Hepatocyte (in vitro differentiated cells): ENCODE measurements around the gene NLRP12. TPM values are rescaled to one million over a fixed set of nuclear protein-coding genes. Genes with fewer than 3 reads are reported as not detected.

ENCODE experiments used
- DNase-seq: peaks from one replicate; pipeline ENCODE4 v3.0.0-alpha.2; 2016; ENCODE audit warnings: low spot score
- H2AFZ ChIP-seq: fragments of 200-600 bp; sonication (generic); 2 replicates; pipeline ENCODE4 v1.6.0; 2016; ENCODE audit warnings: antibody characterized with exemption, mild to moderate bottlenecking
- H3K27ac ChIP-seq: fragments of 200-600 bp; sonication (generic); 2 replicates; pipeline ENCODE4 v1.5.1; 2016; ENCODE audit warnings: mild to moderate bottlenecking
- H3K27me3 ChIP-seq: fragments of 200-600 bp; sonication (generic); 2 replicates; pipeline ENCODE4 v1.6.1; 2016
- H3K36me3 ChIP-seq: fragments of 200-600 bp; sonication (generic); replicated peaks from 2 replicates; pipeline ENCODE4 v1.5.1; 2016; ENCODE audit warnings: low read depth; ENCODE audit not compliant: insufficient read depth
- H3K4me1 ChIP-seq: fragments of 200-600 bp; sonication (generic); 2 replicates; pipeline ENCODE4 v1.5.1; 2016; ENCODE audit warnings: mild to moderate bottlenecking, moderate library complexity; ENCODE audit not compliant: insufficient read depth
- H3K4me2 ChIP-seq: fragments of 200-600 bp; sonication (generic); 2 replicates; pipeline ENCODE4 v1.6.0; 2016
- H3K4me3 ChIP-seq: fragments of 200-600 bp; sonication (generic); 2 replicates; pipeline ENCODE4 v1.5.1; 2016; ENCODE audit warnings: mild to moderate bottlenecking
- H3K79me2 ChIP-seq: fragments of 200-600 bp; sonication (generic); 2 replicates; pipeline ENCODE4 v1.6.0; 2017; ENCODE audit warnings: mild to moderate bottlenecking
- H3K9me2 ChIP-seq: fragments of 200-600 bp; sonication (generic); replicated peaks from 2 replicates; pipeline ENCODE4 v1.6.0; 2017; ENCODE audit warnings: mild to moderate bottlenecking; ENCODE audit not compliant: insufficient read depth
- H3K9me3 ChIP-seq: fragments of 200-600 bp; sonication (generic); 2 replicates; pipeline ENCODE4 v1.5.1; 2016; ENCODE audit warnings: low read depth, mild to moderate bottlenecking
- H4K20me1 ChIP-seq: fragments of 200-600 bp; sonication (generic); 2 replicates; pipeline ENCODE4 v1.6.0; 2016; ENCODE audit warnings: mild to moderate bottlenecking; ENCODE audit not compliant: insufficient read depth, poor library complexity, severe bottlenecking
- CTCF ChIP-seq: fragments of 200-600 bp; sonication (generic); IDR thresholded peaks from 2 replicates; pipeline ENCODE4 v1.5.1; 2016; ENCODE audit warnings: antibody characterized with exemption, mild to moderate bottlenecking; ENCODE audit not compliant: poor library complexity
- EZH2 ChIP-seq: fragments of 200-600 bp; sonication (generic); IDR thresholded peaks from 2 replicates; pipeline ENCODE4 v1.6.1; 2016; ENCODE audit warnings: antibody characterized with exemption, mild to moderate bottlenecking, borderline replicate concordance
- EZH2phosphoT487 ChIP-seq: fragments of 200-600 bp; sonication (generic); IDR thresholded peaks from one replicate; pipeline ENCODE4 v1.6.1; 2018; ENCODE audit warnings: antibody characterized with exemption, mild to moderate bottlenecking, low read depth, moderate library complexity; ENCODE audit not compliant: unreplicated experiment, severe bottlenecking
- WGBS: methylation state at CpG from one replicate; pipeline ENCODE4 v1.1.6; 2016; ENCODE audit warnings: low lambda C conversion rate; ENCODE audit errors: missing lambda C conversion rate; 5-methylcytosine and 5-hydroxymethylcytosine counted together
- polyA plus RNA-seq: library from polyadenylated mRNA; unstranded; fragments of >200 nt; fragmentation: Nextera tagmentation; extraction: Ambion mirVana; gene quantifications from 2 replicates; pipeline ENCODE4 v1.2.1, GENCODE V29; 2016
- total RNA-seq: library from RNA; depleted of rRNA; stranded (reverse); fragments of >200 nt; gene quantifications from 2 replicates; pipeline ENCODE4 v1.2.3, GENCODE V29; 2014

The NLRP12 gene
- total and polyA plus RNA-seq, 2 experiments from 2014 or later: not detected

GRCh38 chr19:53864308-53864836 lies 40.3 kb upstream of the NLRP12 start:
- DNase-seq: peak; percentile 57

GRCh38 chr19:53853707-53854106 lies 29.6 kb upstream of the NLRP12 start:
- Histone ChIP-seq H3K27me3 (no peaks in the 10 kb centered on the region), H3K4me3 (no peak overlapping the region), H3K9me2 (no peaks in the 10 kb centered on the region), H4K20me1 (no peaks in the 10 kb centered on the region), H3K79me2 (no peaks in the 10 kb centered on the region), H3K36me3 (no peaks in the 10 kb centered on the region), H3K4me2 (no peak overlapping the region), H3K27ac (no peak overlapping the region), H2AFZ (no peak overlapping the region), H3K4me1 (no peaks in the 10 kb centered on the region), H3K9me3 (no peaks in the 10 kb centered on the region)
- no peak for DNase-seq
- whole genome bisulfite sequencing: 89% methylated on average over 2 of the region's 2 CpGs
- no peak for TF ChIP-seq EZH2phosphoT487

More at GRCh38 chr19:53864308-53864836, 40.3 kb upstream of the NLRP12 start:
- no peaks in the 10 kb centered on the region for H3K9me3 ChIP-seq
- H3K27ac ChIP-seq: peak overlapping the region; percentile 65
- H3K36me3 ChIP-seq: no peaks in the 10 kb centered on the region
- TF ChIP-seq CTCF (no peak), EZH2phosphoT487 (no peak), EZH2 (no peak)
- no peaks in the 10 kb centered on the region for H3K27me3 ChIP-seq
- peaks cover 6% of the 10 kb centered on the region for H3K79me2 ChIP-seq
- H2AFZ ChIP-seq: no peak overlapping the region
- no peaks in the 10 kb centered on the region for H4K20me1 ChIP-seq
- H3K4me1 ChIP-seq: peaks cover 31% of the 10 kb centered on the region
- no peaks in the 10 kb centered on the region for H3K9me2 ChIP-seq
- no peak overlapping the region for H3K4me2 ChIP-seq
- no peak overlapping the region for H3K4me3 ChIP-seq
- 67% methylated on average over 6 of the region's 6 CpGs for WGBS

GRCh38 chr19:53849237-53849676 lies 25.1 kb upstream of the NLRP12 start:
- no peak overlapping the region for H3K27ac ChIP-seq
- DNase-seq: no peak
- H3K4me2 ChIP-seq: no peak overlapping the region
- H3K4me3 ChIP-seq: no peak overlapping the region
- H3K4me1 ChIP-seq: no peaks in the 10 kb centered on the region
- H3K79me2 ChIP-seq: no peaks in the 10 kb centered on the region
- no peak for TF ChIP-seq EZH2
- TF ChIP-seq CTCF: no peak
- no peak for TF ChIP-seq EZH2phosphoT487
- no peak overlapping the region for H2AFZ ChIP-seq
- H3K9me2 ChIP-seq: no peaks in the 10 kb centered on the region
- H3K9me3 ChIP-seq: no peaks in the 10 kb centered on the region
- no peaks in the 10 kb centered on the region for H4K20me1 ChIP-seq
- 71% methylated on average over 11 of the region's 11 CpGs for WGBS
- no peaks in the 10 kb centered on the region for H3K36me3 ChIP-seq
- H3K27me3 ChIP-seq: no peaks in the 10 kb centered on the region

- no peaks in the 10 kb centered on the region for H3K9me2 ChIP-seq
- H3K4me1 ChIP-seq: no peaks in the 10 kb centered on the region
- no peak overlapping the region for H2AFZ ChIP-seq
- no peak overlapping the region for H3K27ac ChIP-seq
- no peaks in the 10 kb centered on the region for H3K9me3 ChIP-seq
- no peak overlapping the region for H3K4me2 ChIP-seq
- H3K27me3 ChIP-seq: no peaks in the 10 kb centered on the region
- WGBS: 71% methylated on average over 8 of the region's 8 CpGs
- H3K4me3 ChIP-seq: no peak overlapping the region
- no peaks in the 10 kb centered on the region for H3K36me3 ChIP-seq
- DNase-seq: no peak
- TF ChIP-seq CTCF: no peak
- TF ChIP-seq EZH2phosphoT487: no peak
- TF ChIP-seq EZH2: no peak
- H3K79me2 ChIP-seq: no peaks in the 10 kb centered on the region
- no peaks in the 10 kb centered on the region for H4K20me1 ChIP-seq
These were observed 23.4 kb upstream of the NLRP12 start for GRCh38 chr19:53847555-53847954.
